Adrenal gland (tissue), 12 donors: ENCODE data around the gene CGAS. TPM values are rescaled to one million over a fixed set of nuclear protein-coding genes. Genes with fewer than 3 reads are reported as not detected.

Experiments used
- DNase-seq, 7 donors: peaks; one replicate each; pipeline ENCODE4 v3.0.0-alpha.2; 2019 to 2020
- H3K27ac ChIP-seq, 5 donors: fragments of 200-600 bp; sonication (generic) in 4 of 5; 1 replicate in 3 of 5; 2 replicates in 2 of 5; pipeline versions ENCODE4 v1.5.1 to v1.8.0; 2016 to 2020; ENCODE audit warnings: mild to moderate bottlenecking in 1 of 5
- H3K27me3 ChIP-seq: fragments of 200-600 bp; 2 replicates; pipeline ENCODE4 v1.8.0; 2021
- H3K36me3 ChIP-seq, 2 donors: fragments of 200-600 bp; replicated peaks in 1 of 2; 1 replicate in 1 of 2; 2 replicates in 1 of 2; pipeline versions ENCODE4 v1.5.1 to v1.8.0; 2018 to 2022
- H3K4me1 ChIP-seq, 2 donors: fragments of 200-600 bp; replicated peaks in 1 of 2; 1 replicate in 1 of 2; 2 replicates in 1 of 2; pipeline versions ENCODE4 v1.5.1 to v1.8.0; 2018 to 2021
- H3K4me3 ChIP-seq, 4 donors: fragments of 200-600 bp; sonication (generic) in 3 of 4; one replicate each; pipeline ENCODE4 v1.5.1; 2016 to 2018
- H3K9me3 ChIP-seq, 3 donors: fragments of 200-600 bp; sonication (generic) in 1 of 3; replicated peaks in 1 of 3; 1 replicate in 2 of 3; 2 replicates in 1 of 3; pipeline versions ENCODE4 v1.5.1 to v1.8.0; 2016 to 2021
- POLR2A ChIP-seq, 2 donors: fragments of 450-650 bp; IDR thresholded peaks; one replicate each; pipeline ENCODE4 v1.6.1; 2017; ENCODE audit warnings: antibody characterized with exemption in 2 of 2, mild to moderate bottlenecking in 2 of 2, moderate library complexity in 1 of 2
- WGBS, 4 donors: extraction: QIAGEN DNeasy Blood & Tissue Kit in 2 of 4; methylation state at CpG; one replicate each; pipeline versions ENCODE4 v1.1.5 to v1.1.7; 2013 to 2017; 5-methylcytosine and 5-hydroxymethylcytosine counted together
- intact Hi-C, 2 donors: fragments of 100-400 bp; cut with DNase I; formaldehyde crosslinking; loops; one replicate each; pipeline versions ENCODE4 v1.14.1 to v1.15.0; 2022 to 2023
- polyA plus RNA-seq, 3 donors: library from polyadenylated mRNA; stranded (reverse); fragments of 200-250 nt in 2 of 3; fragments of 350-450 nt in 1 of 3; fragmentation: Illumina TruSeq in 1 of 3; extraction: RNeasy Lipid Tissue Mini Kit (QIAGEN cat#74804) in 1 of 3; gene quantifications; one replicate each; pipeline ENCODE4 v1.2.3, GENCODE V29; 2013 to 2014
- total RNA-seq, 9 donors: library from RNA; depleted of rRNA in 4 of 9; stranded (reverse); fragments of >200 nt in 4 of 9; fragments of 120-200 nt in 1 of 9; fragmentation: NEBNext Ultra II Directional in 1 of 9; extraction: Animal tissue kit (Norgen Biotek cat#: 25700) in 1 of 9; gene quantifications; one replicate each; pipeline versions ENCODE4 v1.1.0 to v1.2.4, GENCODE V29; 2013 to 2023
- TF ChIP-seq, protein P1 (sequence below), 6 experiments: fragments of 450-650 bp in 4 of 6; fragments of 200-600 bp in 2 of 6; sonication (generic) in 1 of 6; IDR thresholded peaks; 1 replicate in 5 of 6; 2 replicates in 1 of 6; pipeline versions ENCODE4 v1.5.1 to v1.8.0; 2016 to 2021; ENCODE audit warnings: antibody characterized with exemption in 6 of 6, mild to moderate bottlenecking in 2 of 6, moderate library complexity in 1 of 6
- donor health status: healthy with polysubstance abuse.
- donor health status: Bipolar disorder and iron deficiency.
- donor health status: DM: yes; HTN: yes; CAD: no.
- donor health status: DM: no; HTN: no; CAD: no.
- donor health status: DM: no; HTN: no; CAD: no.
- donor health status: DM: yes; HTN: yes; CAD: no.

Gene CGAS
- total and polyA plus RNA-seq, 12 donors: 1.0 to 7.8 (median 2.9) TPM

DNA sequence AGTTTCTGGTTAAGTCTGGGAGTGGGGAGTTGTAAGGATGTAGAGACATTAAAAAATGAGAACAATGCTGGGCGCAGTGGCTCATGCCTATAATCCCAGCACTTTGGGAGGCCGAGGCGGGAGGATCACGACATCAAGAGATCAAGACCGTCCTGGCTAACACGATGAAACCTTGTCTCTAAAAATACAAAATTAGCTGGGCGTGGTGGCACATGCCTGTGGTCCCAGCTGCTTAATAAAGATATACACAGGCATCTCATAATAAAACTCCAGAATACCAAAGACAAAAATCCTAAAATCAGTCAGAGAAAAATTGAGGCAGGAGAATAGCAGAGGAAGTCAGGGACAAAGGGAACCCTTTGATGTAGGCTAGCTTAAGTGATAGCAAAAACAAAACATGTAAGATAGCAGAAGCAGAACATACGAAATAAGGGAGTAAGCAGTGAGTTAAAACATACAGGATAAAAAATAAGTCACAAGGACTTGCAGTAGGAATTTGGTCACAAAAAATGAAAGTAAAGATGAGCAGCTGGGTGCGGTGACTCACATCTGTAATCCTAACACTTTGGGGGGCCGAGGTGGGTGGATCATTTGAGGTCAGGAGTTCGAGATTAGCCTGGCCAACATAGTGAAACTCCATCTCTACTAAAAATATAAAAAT is 33.9 kb downstream of the CGAS start:
- no peak for DNase-seq
- no peaks in the 10 kb centered on the region for H3K9me3 ChIP-seq
- H3K27me3 ChIP-seq: no peaks in the 10 kb centered on the region
- TF ChIP-seq, protein P1, sequence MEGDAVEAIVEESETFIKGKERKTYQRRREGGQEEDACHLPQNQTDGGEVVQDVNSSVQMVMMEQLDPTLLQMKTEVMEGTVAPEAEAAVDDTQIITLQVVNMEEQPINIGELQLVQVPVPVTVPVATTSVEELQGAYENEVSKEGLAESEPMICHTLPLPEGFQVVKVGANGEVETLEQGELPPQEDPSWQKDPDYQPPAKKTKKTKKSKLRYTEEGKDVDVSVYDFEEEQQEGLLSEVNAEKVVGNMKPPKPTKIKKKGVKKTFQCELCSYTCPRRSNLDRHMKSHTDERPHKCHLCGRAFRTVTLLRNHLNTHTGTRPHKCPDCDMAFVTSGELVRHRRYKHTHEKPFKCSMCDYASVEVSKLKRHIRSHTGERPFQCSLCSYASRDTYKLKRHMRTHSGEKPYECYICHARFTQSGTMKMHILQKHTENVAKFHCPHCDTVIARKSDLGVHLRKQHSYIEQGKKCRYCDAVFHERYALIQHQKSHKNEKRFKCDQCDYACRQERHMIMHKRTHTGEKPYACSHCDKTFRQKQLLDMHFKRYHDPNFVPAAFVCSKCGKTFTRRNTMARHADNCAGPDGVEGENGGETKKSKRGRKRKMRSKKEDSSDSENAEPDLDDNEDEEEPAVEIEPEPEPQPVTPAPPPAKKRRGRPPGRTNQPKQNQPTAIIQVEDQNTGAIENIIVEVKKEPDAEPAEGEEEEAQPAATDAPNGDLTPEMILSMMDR (IDR thresholded peaks at IDR 0.05): no peak
- TF ChIP-seq POLR2A (IDR thresholded peaks at IDR 0.05): no peak
- H3K4me3 ChIP-seq: no peak overlapping the region
- no peaks in the 10 kb centered on the region for H3K4me1 ChIP-seq
- intact Hi-C loops: no loop called here
- WGBS, 4 donors: 81 to 89% (median 85%) methylated on average over 11 of the region's 11 CpGs
- H3K27ac ChIP-seq: no peak overlapping the region
- no peaks in the 10 kb centered on the region for H3K36me3 ChIP-seq

DNA sequence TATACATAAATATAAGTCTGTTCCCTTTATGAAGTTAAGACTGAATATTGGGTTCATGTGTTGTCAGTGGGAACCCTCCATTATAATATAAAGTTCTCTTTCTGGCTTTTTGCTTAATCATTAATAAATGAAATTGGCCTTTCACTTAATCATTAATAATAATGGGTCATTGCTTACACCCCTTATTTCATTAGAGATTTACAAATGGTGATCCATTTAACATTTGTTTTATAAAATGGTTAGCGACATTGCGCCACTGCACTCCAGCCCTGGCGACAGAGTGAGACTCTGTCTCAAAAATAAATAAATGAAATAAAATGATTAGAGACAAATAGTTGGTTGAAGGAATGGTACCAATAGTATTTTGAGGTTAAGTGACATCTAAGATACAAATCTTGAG is 39.0 kb downstream of the CGAS start:
- Histone ChIP-seq H3K27me3 (no peaks in the 10 kb centered on the region), H3K4me1 (no peaks in the 10 kb centered on the region), H3K36me3 (no peaks in the 10 kb centered on the region), H3K4me3 (no peak overlapping the region), H3K27ac (no peak overlapping the region), H3K9me3 (no peaks in the 10 kb centered on the region)
- intact Hi-C loops: no loop called here
- DNase-seq: no peak
- TF ChIP-seq, protein P1 (IDR thresholded peaks at IDR 0.05): no peak
- TF ChIP-seq POLR2A (IDR thresholded peaks at IDR 0.05): no peak
- 80 to 98% (median 91%) methylated on average over 3 of the region's 3 CpGs for WGBS, 4 donors

DNA sequence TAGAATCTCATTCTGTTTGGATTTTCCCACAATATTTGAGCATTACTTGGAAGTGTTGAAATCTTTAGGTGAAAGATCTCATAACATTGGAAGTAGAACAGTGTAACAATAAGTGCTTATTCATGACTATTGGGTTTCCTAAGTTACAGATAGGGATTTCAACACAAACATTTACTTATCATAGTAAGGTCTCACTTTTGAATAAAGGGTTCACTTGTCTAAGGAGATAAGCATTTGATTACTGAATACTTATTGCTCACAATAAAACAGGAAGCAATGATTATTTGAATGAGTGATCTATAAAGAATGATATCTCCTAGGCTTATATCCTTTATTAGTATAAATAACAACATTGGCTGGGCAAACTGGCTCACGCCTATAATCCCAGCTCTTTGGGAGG is 42.7 kb downstream of the CGAS start:
- Histone ChIP-seq H3K4me3 (no peak overlapping the region), H3K36me3 (no peaks in the 10 kb centered on the region), H3K9me3 (no peaks in the 10 kb centered on the region), H3K27me3 (no peaks in the 10 kb centered on the region), H3K4me1 (no peaks in the 10 kb centered on the region), H3K27ac (no peak overlapping the region)
- 86 to 100% (median 88%) methylated on average over 1 of the region's 1 CpG for WGBS, 4 donors
- DNase-seq: no peak
- intact Hi-C loops: no loop called here
- TF ChIP-seq, protein P1 (IDR thresholded peaks at IDR 0.05): no peak
- TF ChIP-seq POLR2A (IDR thresholded peaks at IDR 0.05): no peak

DNA sequence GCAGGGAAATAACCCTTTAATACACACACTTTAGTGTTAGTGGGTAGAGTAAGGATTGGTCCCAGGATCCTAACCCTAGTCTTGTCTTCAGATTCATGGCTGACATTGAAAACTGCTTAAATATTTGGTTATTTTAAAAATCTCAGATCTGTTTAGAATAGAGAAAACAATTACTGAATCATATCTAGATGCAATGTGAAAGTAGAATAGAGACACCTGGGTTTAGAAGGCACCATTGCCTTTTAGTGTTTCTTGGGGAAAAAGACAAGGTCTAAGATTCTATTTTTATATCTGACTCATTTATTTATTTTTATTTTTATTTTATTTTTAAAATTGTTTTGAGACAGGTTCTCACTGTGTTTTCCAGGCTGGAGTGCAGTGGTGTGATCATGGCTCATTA is 51.4 kb downstream of the CGAS start:
- intact Hi-C loops: no loop called here
- TF ChIP-seq, protein P1 (IDR thresholded peaks at IDR 0.05): no peak
- no peak for TF ChIP-seq POLR2A (IDR thresholded peaks at IDR 0.05)
- no peak for DNase-seq

More for the DNA sequence above, 51.4 kb downstream of the CGAS start:
- Histone ChIP-seq H3K9me3 (no peaks in the 10 kb centered on the region), H3K36me3 (no peaks in the 10 kb centered on the region), H3K27ac (no peak overlapping the region), H3K4me3 (no peak overlapping the region), H3K4me1 (no peaks in the 10 kb centered on the region), H3K27me3 (no peaks in the 10 kb centered on the region)
